Measurements from ENCODE around the gene DNAJC18. TPM values are rescaled to one million over a fixed set of nuclear protein-coding genes. Genes with fewer than 3 reads are reported as not detected.

DNAJC18 gene
- total and polyA plus RNA-seq, 2 donors (not counting 1 experiment from before 2014, with no cell fraction given), result 2.0 to 13.6 TPM

- 98% methylated on average over 13 of the region's 15 CpGs for WGBS (ENCODE audit: insufficient coverage)
Measured at GRCh38 chr5:139379626-139380449, 59.5 kb downstream of the DNAJC18 start.

More at GRCh38 chr5:139379626-139380449, 59.5 kb downstream of the DNAJC18 start:
- H3K27me3 ChIP-seq (replicated peaks in 1 of 4; ENCODE audit: control extremely low read depth in 1 of 4, control insufficient read depth in 3 of 4, insufficient read depth in 4 of 4, low read length in 3 of 4), result no peaks in the 10 kb centered on the region
- H3K27ac ChIP-seq (ENCODE audit: low read length in 2 of 2), result no peak overlapping the region
- H3K9ac ChIP-seq (ENCODE audit: low read length), result no peak overlapping the region
- H3K4me3 ChIP-seq (ENCODE audit: control extremely low read depth in 1 of 5, extremely low read depth in 1 of 5, insufficient read depth in 1 of 5, low read depth in 2 of 5, low read length in 4 of 5), result no peak overlapping the region
- ChIA-PET CTCF (no interaction called here), POLR2A (no interaction called here)
- H3K9me3 Mint-ChIP-seq (ENCODE audit: insufficient read depth), result no peaks in the 10 kb centered on the region
- H3K4me3 Mint-ChIP-seq, result no peak overlapping the region
- H2AFZ ChIP-seq (ENCODE audit: insufficient read depth, low read depth, low read length, poor library complexity, severe bottlenecking), result no peak overlapping the region
- no peaks in the 10 kb centered on the region for H4K20me1 ChIP-seq (ENCODE audit: control insufficient read depth, insufficient read depth, low read length, poor library complexity, severe bottlenecking)
- H3K4me2 ChIP-seq (replicated peaks; ENCODE audit: low read depth, low read length, poor library complexity, severe bottlenecking), result no peak overlapping the region
- H3K79me2 ChIP-seq (ENCODE audit: control insufficient read depth, insufficient read depth, low read length), result peaks cover 35% of the 10 kb centered on the region
- H3K36me3 ChIP-seq (replicated peaks in 1 of 2; ENCODE audit: control extremely low read depth in 1 of 2, control insufficient read depth in 1 of 2, extremely low read depth in 1 of 2, insufficient read depth in 2 of 2, low read length in 1 of 2), result peaks cover 0 to 2% of the 10 kb centered on the region in 2 experiments
- ATAC-seq (ENCODE audit: low read depth) (no peak), DNase-seq (no peak)
- peaks cover 28% of the 10 kb centered on the region for H3K4me1 Mint-ChIP-seq
- peak overlapping the region; percentile 28 for H3K27ac Mint-ChIP-seq
- TF ChIP-seq EZH2 (IDR thresholded peaks at IDR 0.05; ENCODE audit: borderline replicate concordance, insufficient read depth, low read depth, low read length, poor library complexity, severe bottlenecking), result no peak
- no peak for TF ChIP-seq CTCF (IDR thresholded peaks at IDR 0.05)
- no peaks in the 10 kb centered on the region for H3K27me3 Mint-ChIP-seq
- H3K4me1 ChIP-seq (ENCODE audit: control insufficient read depth in 2 of 2, insufficient read depth in 2 of 2, low read length in 2 of 2), result peaks cover 19 to 27% of the 10 kb centered on the region in 2 donors
- intact Hi-C loops (cut with micrococcal nuclease), result no loop called here
- H3K9me3 ChIP-seq (ENCODE audit: control extremely low read depth in 1 of 3, control insufficient read depth in 2 of 3, insufficient read depth in 1 of 3, low read length in 2 of 3), result no peaks in the 10 kb centered on the region

Measured in B cell (primary cell).